HL-60/S4 (cell line): Measurements from ENCODE around the gene PRAMEF6.
"Not testable (repeated sequence)": the region's sequence is repeated elsewhere in the genome, so short reads cannot be mapped to it uniquely, and the experiment has no call there.

Experiments
- in situ Hi-C: fragments of 300-500 bp; cut with MboI; formaldehyde crosslinking; loops from 2 replicates; pipeline ENCODE4 v1.14.3; 2022; ENCODE audit warnings: low sequenced_read_pairs

The PRAMEF6 gene

GRCh38 chr1:12947480-12947879 is at the start of gene PRAMEF6:
TSS of gene PRAMEF6 (minus strand) at chr1:12947580. CDS start at chr1:12942518, 5,062 bp downstream.
- in situ Hi-C loops, result not testable (repeated sequence)

DNA sequence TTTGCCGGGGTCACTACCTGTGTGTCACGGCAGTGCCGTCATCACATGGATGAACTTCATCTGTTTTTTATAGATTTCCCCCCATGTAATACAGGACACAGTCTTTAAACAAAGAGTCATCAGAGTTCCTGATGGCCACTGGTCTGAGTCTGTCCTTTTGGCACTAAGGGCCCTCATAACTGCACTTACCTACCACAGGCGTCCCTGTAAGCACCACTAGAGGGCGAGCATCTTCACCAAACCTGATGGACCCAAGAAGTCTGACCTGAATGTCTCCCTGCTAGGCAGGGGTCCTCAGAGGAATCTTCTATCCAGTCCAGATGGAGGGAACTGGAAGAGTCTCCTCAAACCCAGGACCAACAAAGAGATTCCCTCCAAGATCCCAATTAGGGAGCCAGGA is 23.0 kb downstream of the PRAMEF6 start:
- in situ Hi-C loops, result not testable (repeated sequence)

DNA sequence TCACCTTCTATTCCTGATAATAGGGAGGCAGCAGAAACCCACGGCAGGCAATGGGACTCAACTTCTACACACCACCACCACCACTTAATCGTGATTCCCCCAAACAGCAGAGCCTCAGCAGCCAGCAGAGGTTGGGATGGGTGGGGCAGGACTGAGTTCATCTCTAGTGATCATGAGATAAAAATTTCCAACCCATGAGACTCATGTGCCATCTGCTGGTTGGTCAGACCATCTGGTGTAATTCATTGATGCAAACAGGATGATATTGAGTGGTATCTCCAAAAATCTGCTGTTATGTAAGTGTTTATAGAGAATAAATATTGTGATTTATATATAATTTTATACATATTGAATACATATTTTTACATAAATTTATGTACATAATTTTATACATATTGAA is 25.6 kb downstream of the PRAMEF6 start:
- in situ Hi-C loops, result not testable (repeated sequence)

DNA sequence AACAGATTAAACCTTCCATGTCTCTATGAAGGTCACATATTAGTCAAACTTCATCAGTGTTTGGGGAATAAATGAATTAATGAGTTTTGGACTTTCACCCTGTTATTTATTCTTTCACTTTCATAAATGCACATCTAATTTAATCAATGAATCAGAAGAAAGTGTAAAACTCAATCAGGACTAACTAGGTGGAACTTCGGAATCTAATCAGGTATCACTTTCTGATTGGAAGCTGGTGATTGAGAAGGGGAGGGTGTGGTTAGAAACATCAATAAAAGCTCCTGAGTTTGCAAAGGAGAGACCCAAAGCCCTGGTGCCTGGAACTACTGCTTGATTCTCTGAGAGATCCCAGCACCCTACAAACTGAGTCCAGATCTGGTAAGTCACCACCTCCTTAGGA is 31.1 kb downstream of the PRAMEF6 start, which contains the start of gene PRAMEF7:
Gene PRAMEF7 (plus strand): TSS at position 301 of the 400 bp plus-strand sequence. CDS start 1,083 bp downstream, outside the sequence.
- in situ Hi-C loops, result not testable (repeated sequence)

- in situ Hi-C loops, result not testable (repeated sequence)
These were observed 43.4 kb downstream of the PRAMEF6 start for GRCh38 chr1:12903793-12904572.

DNA sequence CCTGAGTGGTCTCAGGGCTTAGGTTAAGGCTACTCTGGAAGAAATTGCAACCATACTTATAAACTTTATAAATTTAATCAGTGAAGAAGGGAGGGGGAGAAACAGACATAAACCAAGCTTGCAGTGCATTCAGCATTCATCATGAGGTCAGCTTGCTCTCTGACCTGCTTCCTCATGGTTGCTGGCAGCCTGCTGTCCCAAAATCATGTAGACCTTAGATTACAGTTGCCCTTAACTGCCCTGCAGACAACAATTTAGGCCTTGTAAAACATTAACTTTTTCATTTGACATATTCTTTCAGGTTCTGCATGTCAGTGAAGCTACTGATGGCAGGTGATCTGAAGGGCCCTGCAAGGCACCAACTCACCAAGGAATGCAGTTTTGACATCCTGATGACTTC is 48.2 kb downstream of the PRAMEF6 start:
- in situ Hi-C loops, result not testable (repeated sequence)

GRCh38 chr1:12898170-12898569 is 49.2 kb downstream of the PRAMEF6 start, which contains the start of gene PRAMEF10:
TSS of gene PRAMEF10 (minus strand) at chr1:12898270. CDS start at chr1:12895847, 2,423 bp downstream.
- in situ Hi-C loops, result not testable (repeated sequence)
